Mesodermal cell (in vitro differentiated cells): ENCODE measurements around the gene TRIM44.
A peak's percentile ranks its signal among the peaks of the same experiment; 100 is the strongest.

Experiments
- H3K27ac ChIP-seq: 2 replicates; pipeline ENCODE4 v1.7.0; 2013; ENCODE audit warnings: mild to moderate bottlenecking, low read depth, low read length, moderate library complexity; ENCODE audit not compliant: severe bottlenecking
- H3K36me3 ChIP-seq: 2 replicates; pipeline ENCODE4 v1.7.1; 2013; ENCODE audit warnings: mild to moderate bottlenecking, low read length, moderate library complexity; ENCODE audit not compliant: control insufficient read depth, insufficient read depth
- H3K4me1 ChIP-seq: one replicate; pipeline ENCODE4 v1.7.1; 2013; ENCODE audit warnings: mild to moderate bottlenecking, low read length; ENCODE audit not compliant: insufficient read depth, control insufficient read depth, poor library complexity, severe bottlenecking
- H3K4me3 ChIP-seq: 2 replicates; pipeline ENCODE4 v1.7.0; 2013; ENCODE audit warnings: low read length, control low read depth, mild to moderate bottlenecking; ENCODE audit not compliant: insufficient read depth, poor library complexity, severe bottlenecking; ENCODE audit errors: extremely low read depth
- H3K9me3 ChIP-seq: 2 replicates; pipeline ENCODE4 v1.7.1; 2013; ENCODE audit warnings: mild to moderate bottlenecking, low read length, moderate library complexity; ENCODE audit not compliant: control insufficient read depth
- WGBS, 2 experiments: methylation state at CpG; one replicate each; pipeline ENCODE4 v1.1.5; 2013; ENCODE audit warnings: missing lambda C conversion rate in 2 of 2; ENCODE audit not compliant: insufficient coverage in 2 of 2; 5-methylcytosine and 5-hydroxymethylcytosine counted together

The TRIM44 gene

GRCh38 chr11:35620795-35621194, 41.8 kb upstream of the TRIM44 start:
- Histone ChIP-seq H3K36me3 (peaks cover 4% of the 10 kb centered on the region), H3K27ac (peak overlapping the region; percentile 19), H3K4me3 (peak overlapping the region; percentile 75), H3K9me3 (no peaks in the 10 kb centered on the region), H3K4me1 (peaks cover 42% of the 10 kb centered on the region)
- no CpG with 5 or more reads among the region's 2 CpGs for WGBS, 2 experiments

DNA sequence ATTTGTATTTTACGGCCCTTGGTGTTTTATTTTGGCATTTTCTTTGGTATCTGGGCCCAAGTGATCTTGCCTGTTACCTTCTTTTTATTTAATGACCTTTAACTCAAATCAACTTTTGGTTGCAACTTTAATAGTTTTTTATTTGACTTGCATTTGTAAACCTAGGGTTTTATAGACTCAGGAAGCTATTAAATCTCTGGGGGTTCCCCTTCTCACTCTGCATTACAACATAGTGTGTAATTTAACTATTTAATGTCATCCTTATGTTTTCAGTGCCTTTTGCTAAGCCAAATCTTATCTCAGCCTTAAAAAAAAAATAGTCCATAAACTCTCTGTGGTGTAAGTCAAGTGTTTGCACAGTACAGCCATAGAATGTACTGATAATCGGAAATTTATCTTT, 41.0 kb upstream of the TRIM44 start:
- WGBS, 2 experiments, result 100% methylated on average over 1 of the region's 2 CpGs; no CpG with 5 or more reads in 1 of the 2 experiments
- peak overlapping the region; percentile 75 for H3K4me3 ChIP-seq

GRCh38 chr11:35622070-35622469, 40.5 kb upstream of the TRIM44 start:
- Histone ChIP-seq H3K36me3 (peaks cover 4% of the 10 kb centered on the region), H3K4me1 (peaks cover 37% of the 10 kb centered on the region), H3K9me3 (no peaks in the 10 kb centered on the region), H3K4me3 (no peak overlapping the region), H3K27ac (peak overlapping the region; percentile 31)
- WGBS, 2 experiments, result 37 to 74% methylated on average over 3 of the region's 3 CpGs

More for the DNA sequence above, 41.0 kb upstream of the TRIM44 start:
- Histone ChIP-seq H3K9me3 (no peaks in the 10 kb centered on the region), H3K4me1 (peaks cover 41% of the 10 kb centered on the region), H3K27ac (peak overlapping the region; percentile 31), H3K36me3 (peaks cover 4% of the 10 kb centered on the region)

DNA sequence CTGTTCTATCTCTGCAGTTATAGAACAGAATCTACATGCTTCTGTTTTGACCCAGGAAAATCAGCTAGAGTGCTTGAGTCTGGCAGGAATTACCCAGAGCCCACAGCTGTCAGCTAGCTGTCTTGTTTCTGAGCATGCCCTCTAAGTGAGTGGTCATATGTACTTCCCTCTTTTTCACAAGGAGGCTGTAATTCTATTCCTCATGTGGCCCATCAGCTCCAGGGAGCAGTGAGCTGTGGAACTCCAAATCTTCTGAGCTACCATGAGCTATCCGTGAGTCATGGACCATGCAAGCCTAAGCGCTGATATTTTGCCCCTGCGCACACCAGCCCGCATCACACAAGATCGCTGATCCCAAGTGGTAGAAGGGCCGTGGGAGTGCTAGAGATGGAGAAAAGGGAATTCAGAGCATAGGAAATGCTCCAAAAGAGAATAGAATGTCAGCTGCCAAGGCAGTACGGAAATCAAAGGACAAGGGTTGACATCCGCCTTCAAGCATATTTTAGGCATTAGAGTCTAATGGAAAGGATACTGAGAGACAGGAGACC, 38.9 kb upstream of the TRIM44 start:
- peaks cover 32% of the 10 kb centered on the region for H3K4me1 ChIP-seq
- H3K4me3 ChIP-seq, result no peak overlapping the region
- H3K9me3 ChIP-seq, result no peaks in the 10 kb centered on the region
- peaks cover 4% of the 10 kb centered on the region for H3K36me3 ChIP-seq
- H3K27ac ChIP-seq, result peak overlapping the region; percentile 13
- 88 to 90% methylated on average over 8 of the region's 8 CpGs for WGBS, 2 experiments

GRCh38 chr11:35624316-35624715, 38.3 kb upstream of the TRIM44 start:
- Histone ChIP-seq H3K4me1 (peaks cover 32% of the 10 kb centered on the region), H3K36me3 (peaks cover 4% of the 10 kb centered on the region), H3K27ac (no peak overlapping the region), H3K4me3 (no peak overlapping the region), H3K9me3 (no peaks in the 10 kb centered on the region)
- 94 to 96% methylated on average over 2 of the region's 2 CpGs for WGBS, 2 experiments

DNA sequence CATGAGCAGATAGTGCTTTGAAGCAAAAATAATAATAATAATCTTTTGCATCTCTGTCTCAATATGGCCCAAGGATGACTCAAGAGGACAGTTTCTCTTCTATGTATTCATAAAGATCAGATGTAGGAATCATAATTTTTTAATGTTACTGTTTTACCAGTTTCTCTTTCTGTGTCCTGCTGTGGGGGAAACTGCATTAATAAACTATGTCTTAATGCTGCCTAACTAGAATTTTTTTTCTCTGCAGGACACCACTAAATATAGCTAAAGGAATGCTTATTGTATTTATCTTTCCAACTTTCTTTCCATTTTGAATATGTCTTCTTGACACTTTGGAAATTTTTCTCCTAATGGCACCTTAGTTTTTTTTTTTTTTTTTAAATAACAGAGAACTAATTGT, 37.8 kb upstream of the TRIM44 start:
- H3K9me3 ChIP-seq, result no peaks in the 10 kb centered on the region
- no peak overlapping the region for H3K4me3 ChIP-seq
- H3K4me1 ChIP-seq, result peaks cover 32% of the 10 kb centered on the region
- H3K36me3 ChIP-seq, result peaks cover 4% of the 10 kb centered on the region
- no peak overlapping the region for H3K27ac ChIP-seq

GRCh38 chr11:35626501-35626900, 36.1 kb upstream of the TRIM44 start:
- WGBS, 2 experiments, result 91 to 95% methylated on average over 2 of the region's 2 CpGs
- no peaks in the 10 kb centered on the region for H3K36me3 ChIP-seq
- H3K9me3 ChIP-seq, result no peaks in the 10 kb centered on the region
- no peak overlapping the region for H3K27ac ChIP-seq
- H3K4me1 ChIP-seq, result peaks cover 24% of the 10 kb centered on the region
- H3K4me3 ChIP-seq, result no peak overlapping the region

DNA sequence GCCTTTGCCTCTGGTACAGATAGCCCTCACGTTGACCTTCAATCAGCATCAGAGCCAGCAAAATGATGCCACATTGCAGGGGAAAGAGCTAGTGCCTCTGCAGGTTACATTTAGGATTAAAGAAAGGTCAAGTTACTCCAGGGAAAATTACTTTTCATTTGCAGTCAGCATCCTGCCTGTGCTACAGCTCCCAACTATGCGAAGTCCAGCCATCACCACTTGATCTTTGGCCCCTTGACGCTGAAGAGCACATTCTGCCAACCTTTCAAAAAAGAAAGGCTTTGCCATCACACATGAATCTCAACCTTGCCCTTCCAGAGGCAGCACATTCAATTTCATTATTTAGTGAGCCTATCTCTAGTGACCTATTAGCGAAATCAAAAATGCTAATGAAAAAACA, 33.1 kb upstream of the TRIM44 start:
- Histone ChIP-seq H3K4me1 (no peaks in the 10 kb centered on the region), H3K4me3 (no peak overlapping the region), H3K27ac (no peak overlapping the region), H3K9me3 (no peaks in the 10 kb centered on the region), H3K36me3 (no peaks in the 10 kb centered on the region)
- 80 to 90% methylated on average over 3 to 4 of the region's 4 CpGs for WGBS, 2 experiments

DNA sequence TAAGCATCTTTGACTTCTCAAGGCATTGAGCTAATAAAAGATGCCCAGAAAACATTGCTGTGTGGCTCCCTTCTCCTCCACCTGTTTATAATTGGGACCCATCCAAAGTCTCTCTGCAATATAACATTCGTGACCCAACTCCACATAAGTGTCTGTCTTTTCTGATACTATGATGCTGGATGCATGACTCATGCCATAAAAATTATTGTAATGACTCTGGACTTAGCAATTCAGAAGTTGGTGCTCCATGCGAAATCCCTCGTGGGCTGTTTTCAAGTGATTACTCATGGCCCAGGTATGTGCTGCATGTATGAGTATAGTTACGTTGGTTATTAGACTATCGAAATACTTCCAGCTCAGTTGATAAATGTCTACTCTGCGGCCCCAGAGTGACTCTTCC, 32.7 kb upstream of the TRIM44 start:
- 78 to 92% methylated on average over 2 to 3 of the region's 6 CpGs for WGBS, 2 experiments
- no peaks in the 10 kb centered on the region for H3K36me3 ChIP-seq
- H3K4me3 ChIP-seq, result no peak overlapping the region
- H3K27ac ChIP-seq, result no peak overlapping the region
- H3K4me1 ChIP-seq, result no peaks in the 10 kb centered on the region
- no peaks in the 10 kb centered on the region for H3K9me3 ChIP-seq

- WGBS, 2 experiments, result no CpG with 5 or more reads among the region's 3 CpGs
- Histone ChIP-seq H3K4me1 (no peaks in the 10 kb centered on the region), H3K36me3 (no peaks in the 10 kb centered on the region), H3K27ac (no peak overlapping the region), H3K4me3 (no peak overlapping the region), H3K9me3 (no peaks in the 10 kb centered on the region)
Observed at GRCh38 chr11:35631891-35632290, 30.7 kb upstream of the TRIM44 start.

- WGBS, 2 experiments, result no CpG with 5 or more reads among the region's 1 CpG
- Histone ChIP-seq H3K4me1 (no peaks in the 10 kb centered on the region), H3K9me3 (no peaks in the 10 kb centered on the region), H3K4me3 (no peak overlapping the region), H3K36me3 (no peaks in the 10 kb centered on the region), H3K27ac (no peak overlapping the region)
Observed at GRCh38 chr11:35632301-35632700, 30.3 kb upstream of the TRIM44 start.
